RWPE1 (cell line): Measurements from ENCODE around the gene SF3B3.
"Not testable (repeated sequence)": the region's sequence is repeated elsewhere in the genome, so short reads cannot be mapped to it uniquely, and the experiment has no call there.

Source experiments
- CTCF ChIA-PET: fragments of 350-600 bp; sonication (Branson Sonifier 250); formaldehyde crosslinking; extraction: SDS; loops from one replicate; lab custom pipeline; 2021; lab: Yijun Ruan, JAX
- POLR2A ChIA-PET: fragments of 400-600 bp; formaldehyde crosslinking; extraction: SDS; loops from one replicate; lab custom pipeline; 2020; ENCODE audit warnings: antibody characterized with exemption; ENCODE audit not compliant: low non-redundant PET; lab: Yijun Ruan, JAX
- DNase-seq: peaks from one replicate; pipeline ENCODE4 v3.0.0; 2012; ENCODE audit warnings: low spot score
- H3K27ac ChIP-seq: fragments of 450-650 bp; 2 replicates; pipeline ENCODE4 v1.5.1; 2017
- TF ChIP-seq, protein P1 (sequence below): fragments of 450-650 bp; conservative IDR thresholded peaks from 2 replicates; pipeline ENCODE4 v1.5.1; 2017; ENCODE audit warnings: low read depth, mild to moderate bottlenecking

Gene SF3B3

DNA sequence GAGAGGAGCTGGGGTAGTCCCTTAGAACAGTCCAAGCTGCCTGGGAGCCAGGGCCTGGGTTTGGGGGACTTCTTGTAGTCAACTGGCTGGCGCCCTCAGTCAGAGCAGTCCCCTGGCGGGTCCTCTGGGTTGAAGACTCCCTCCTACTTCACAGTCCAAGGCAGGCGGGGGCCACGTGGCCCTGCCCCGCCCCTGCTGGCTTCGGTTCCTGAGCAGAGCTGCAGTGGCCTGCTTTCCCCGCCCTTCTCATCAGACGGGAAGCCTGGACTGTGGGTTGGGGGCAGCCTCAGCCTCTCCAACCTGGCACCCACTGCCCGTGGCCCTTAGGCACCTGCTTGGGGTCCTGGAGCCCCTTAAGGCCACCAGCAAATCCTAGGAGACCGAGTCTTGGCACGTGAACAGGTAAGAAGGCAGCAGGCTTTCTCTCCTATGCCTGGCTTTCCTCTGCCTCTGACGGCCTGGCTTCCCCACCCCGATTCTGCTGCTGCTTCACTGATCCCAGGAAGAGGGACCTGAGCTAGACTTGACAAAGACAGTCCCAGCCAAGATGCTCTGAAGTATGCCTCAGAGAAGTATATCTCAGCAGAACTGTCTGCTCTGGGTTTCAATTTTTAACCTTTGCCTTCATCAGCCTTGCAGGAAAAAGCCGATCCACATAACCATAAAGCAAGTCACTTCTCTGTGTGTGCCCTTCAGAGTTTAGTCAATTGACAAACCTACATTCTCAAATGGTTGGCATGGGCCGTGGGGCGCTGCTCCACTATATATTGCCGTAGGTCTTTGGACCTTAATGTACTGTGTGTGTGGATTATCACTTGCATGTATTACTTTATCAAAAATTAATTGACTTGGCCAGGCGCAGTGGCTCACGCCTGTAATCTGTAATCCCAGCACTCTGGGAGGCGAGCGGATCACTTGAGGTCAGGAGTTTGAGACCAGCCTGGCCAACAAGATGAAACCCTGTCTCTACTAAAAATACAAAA, 56.3 kb downstream of the SF3B3 start:
- ChIA-PET POLR2A (no interaction called here), CTCF (interaction anchor here (0.6 kb wide), 1 partner anchor 69 kb away, joined by 6 read pairs; no protein-coding TSS in a partner anchor)
- TF ChIP-seq, protein P1, sequence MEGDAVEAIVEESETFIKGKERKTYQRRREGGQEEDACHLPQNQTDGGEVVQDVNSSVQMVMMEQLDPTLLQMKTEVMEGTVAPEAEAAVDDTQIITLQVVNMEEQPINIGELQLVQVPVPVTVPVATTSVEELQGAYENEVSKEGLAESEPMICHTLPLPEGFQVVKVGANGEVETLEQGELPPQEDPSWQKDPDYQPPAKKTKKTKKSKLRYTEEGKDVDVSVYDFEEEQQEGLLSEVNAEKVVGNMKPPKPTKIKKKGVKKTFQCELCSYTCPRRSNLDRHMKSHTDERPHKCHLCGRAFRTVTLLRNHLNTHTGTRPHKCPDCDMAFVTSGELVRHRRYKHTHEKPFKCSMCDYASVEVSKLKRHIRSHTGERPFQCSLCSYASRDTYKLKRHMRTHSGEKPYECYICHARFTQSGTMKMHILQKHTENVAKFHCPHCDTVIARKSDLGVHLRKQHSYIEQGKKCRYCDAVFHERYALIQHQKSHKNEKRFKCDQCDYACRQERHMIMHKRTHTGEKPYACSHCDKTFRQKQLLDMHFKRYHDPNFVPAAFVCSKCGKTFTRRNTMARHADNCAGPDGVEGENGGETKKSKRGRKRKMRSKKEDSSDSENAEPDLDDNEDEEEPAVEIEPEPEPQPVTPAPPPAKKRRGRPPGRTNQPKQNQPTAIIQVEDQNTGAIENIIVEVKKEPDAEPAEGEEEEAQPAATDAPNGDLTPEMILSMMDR = no peak
- no peak overlapping the region for H3K27ac ChIP-seq
- no peak for DNase-seq

DNA sequence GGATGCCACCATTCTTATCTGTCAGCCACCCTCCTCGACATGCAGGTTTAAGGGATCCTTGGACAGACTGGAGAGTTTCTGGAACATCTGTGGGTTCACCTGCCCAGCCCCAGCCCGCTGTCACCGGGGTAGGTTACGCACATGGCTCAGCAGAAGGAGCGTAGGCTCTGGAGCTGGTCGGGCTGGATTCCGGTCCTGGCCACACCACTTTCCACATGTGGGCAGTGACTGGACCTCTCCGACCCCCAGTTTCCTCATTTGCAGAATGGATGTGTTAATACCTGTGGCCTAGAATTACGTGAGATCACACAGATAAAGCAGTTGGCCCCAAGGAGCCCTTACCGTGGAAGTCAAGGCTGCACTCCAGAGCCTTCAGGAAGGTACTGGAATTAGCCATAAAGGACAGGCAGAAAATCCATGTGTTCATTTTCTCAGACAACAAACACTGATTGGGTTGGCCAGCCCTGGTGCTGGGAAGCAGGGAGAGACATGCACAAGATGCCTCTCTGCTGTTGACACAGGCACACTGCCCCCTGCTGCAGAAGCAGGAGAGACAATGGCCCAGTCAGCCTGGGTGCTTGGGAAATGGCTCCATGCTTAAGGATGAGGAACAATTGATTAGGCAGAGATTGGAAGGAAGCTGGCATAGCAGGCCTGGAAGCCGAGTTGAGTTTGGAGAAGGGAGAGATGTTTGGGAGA, 58.8 kb downstream of the SF3B3 start:
- CTCF ChIA-PET = interaction anchor here (0.7 kb wide), 1 partner anchor 84 kb away, joined by 3 read pairs; no protein-coding TSS in a partner anchor
- TF ChIP-seq, protein P1 = no peak
- H3K27ac ChIP-seq = no peak overlapping the region
- DNase-seq = no peak
- POLR2A ChIA-PET = no interaction called here

DNA sequence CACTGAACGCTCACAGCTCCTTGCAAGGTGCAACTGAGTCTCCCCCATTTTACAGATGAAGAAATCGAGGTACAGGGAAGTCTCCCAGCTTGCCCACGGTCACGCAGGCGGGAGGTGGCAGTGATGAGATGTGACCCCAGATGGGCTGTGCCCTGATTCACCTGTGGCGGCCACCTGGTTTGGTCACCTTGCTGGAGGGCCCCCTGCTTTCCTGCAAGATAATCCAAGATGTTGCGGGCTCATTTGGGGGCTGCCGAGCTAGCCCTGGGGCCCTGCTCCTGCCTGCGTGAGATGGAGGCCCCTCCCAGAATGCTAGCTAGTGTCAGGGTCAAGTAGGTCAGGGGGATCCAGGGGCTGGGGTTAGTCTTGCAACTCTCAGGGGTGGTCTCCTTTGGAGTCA, 63.1 kb downstream of the SF3B3 start:
- no peak overlapping the region for H3K27ac ChIP-seq
- TF ChIP-seq, protein P1 = no peak
- ChIA-PET POLR2A (no interaction called here), CTCF (interaction anchor here (1.2 kb wide), 1 partner anchor 66 kb away, joined by 3 read pairs; no protein-coding TSS in a partner anchor)
- DNase-seq = no peak

DNA sequence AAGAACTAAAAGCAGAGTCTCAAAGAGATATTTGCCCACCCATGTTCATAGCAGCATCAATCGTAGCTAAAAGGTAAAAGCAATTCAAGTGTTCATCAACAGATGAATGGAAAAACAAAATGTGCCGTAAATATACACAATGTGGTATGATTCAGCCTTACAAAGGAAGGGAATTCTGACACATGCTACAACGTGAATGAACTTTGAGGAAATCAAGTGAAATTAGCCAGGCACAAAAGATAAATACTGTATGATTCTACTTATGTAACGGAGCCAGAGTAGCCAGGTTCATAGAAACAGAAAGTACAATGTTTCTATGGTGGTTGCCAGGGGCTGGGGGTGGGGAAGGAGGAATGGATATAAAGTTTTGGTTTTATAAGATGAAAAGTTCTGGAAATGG, 64.9 kb downstream of the SF3B3 start:
- DNase-seq = no peak
- ChIA-PET CTCF (interaction anchor here (1.0 kb wide), 1 partner anchor 12 kb away, joined by 3 read pairs; no protein-coding TSS in a partner anchor), POLR2A (no interaction called here)
- no peak overlapping the region for H3K27ac ChIP-seq
- TF ChIP-seq, protein P1 = no peak

DNA sequence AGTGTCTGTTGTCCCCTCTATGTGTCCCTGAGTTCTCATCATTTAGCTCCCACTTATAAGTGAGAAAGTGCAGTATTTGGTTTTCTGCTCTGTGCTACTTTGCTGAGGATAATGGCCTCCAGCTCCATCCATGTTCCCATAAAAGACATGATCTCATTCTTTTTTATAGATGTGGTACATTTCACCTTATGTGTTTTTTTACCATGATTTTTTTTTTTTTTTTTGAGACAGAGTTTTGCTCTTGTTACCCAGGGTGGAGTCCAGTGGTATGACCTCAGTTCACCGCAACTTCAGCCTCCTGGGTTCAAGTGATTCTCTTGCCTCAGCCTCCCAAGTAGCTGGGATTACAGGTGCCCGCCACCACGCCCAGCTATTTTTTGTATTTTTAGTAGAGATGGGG, 65.8 kb downstream of the SF3B3 start:
- H3K27ac ChIP-seq, DNase-seq, POLR2A ChIA-PET: not testable (repeated sequence)
- CTCF ChIA-PET = interaction anchor here (1.0 kb wide), 1 partner anchor 13 kb away, joined by 3 read pairs; no protein-coding TSS in a partner anchor

DNA sequence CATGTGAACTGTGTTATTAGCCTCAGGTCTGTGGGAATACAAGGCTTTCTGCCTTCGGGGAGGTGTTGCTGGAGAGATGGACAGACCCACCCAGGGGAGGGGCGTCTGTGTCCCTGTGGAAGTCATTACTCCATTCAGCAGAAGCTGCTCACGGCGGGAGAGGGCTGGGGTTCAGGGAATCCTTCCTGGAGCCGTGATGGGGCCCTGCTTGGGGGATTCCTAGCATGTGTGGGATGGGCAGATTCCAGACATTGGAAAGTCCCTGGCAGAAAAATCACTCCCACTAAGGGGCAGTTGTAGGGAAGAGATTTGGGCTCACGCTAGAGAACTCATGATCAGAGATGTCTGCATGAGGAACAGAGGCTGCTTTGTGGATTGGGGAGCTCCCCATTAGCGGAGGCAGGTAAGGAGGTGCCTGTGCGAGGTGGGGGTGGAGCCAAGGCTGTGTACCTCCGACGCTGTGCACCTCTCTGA, 66.4 kb downstream of the SF3B3 start:
- TF ChIP-seq, protein P1 = no peak
- no peak overlapping the region for H3K27ac ChIP-seq
- CTCF ChIA-PET = interaction anchor here (0.5 kb wide), 1 partner anchor 1137 kb away, joined by 3 read pairs; no protein-coding TSS in a partner anchor
- POLR2A ChIA-PET = no interaction called here
- DNase-seq = no peak
